AG20443 (cell line): ENCODE measurements around the gene GTF3C5.
"Not testable (repeated sequence)": the region's sequence is repeated elsewhere in the genome, so short reads cannot be mapped to it uniquely, and the experiment has no call there.

Experiments
- DNase-seq: peaks from one replicate; pipeline ENCODE4 v3.0.0; 2012; ENCODE audit warnings: low spot score, mixed read lengths

GTF3C5 gene

GRCh38 chr9:133055788-133056420 is 25.1 kb downstream of the GTF3C5 start:
- no peak for DNase-seq

- DNase-seq: no peak
Observed at GRCh38 chr9:133056533-133056932, 25.7 kb downstream of the GTF3C5 start.

GRCh38 chr9:133057006-133057405 is 26.2 kb downstream of the GTF3C5 start:
- no peak for DNase-seq

- DNase-seq: no peak
Observed at GRCh38 chr9:133057553-133057952, 26.8 kb downstream of the GTF3C5 start.

GRCh38 chr9:133058071-133058470 is 27.3 kb downstream of the GTF3C5 start:
- DNase-seq: no peak

- no peak for DNase-seq
Observed at GRCh38 chr9:133058550-133059320, 27.9 kb downstream of the GTF3C5 start.

- DNase-seq: no peak
Observed at GRCh38 chr9:133059623-133060022, 28.8 kb downstream of the GTF3C5 start.

GRCh38 chr9:133060417-133060841 is 29.6 kb downstream of the GTF3C5 start:
- no peak for DNase-seq

- DNase-seq: not testable (repeated sequence)
Observed at GRCh38 chr9:133061019-133061763, 30.4 kb downstream of the GTF3C5 start.

- not testable (repeated sequence) for DNase-seq
Observed at GRCh38 chr9:133061764-133062145, 31.0 kb downstream of the GTF3C5 start, which contains the start of gene CEL. Gene CEL, plus strand, starts transcription at chr9:133061981. Its CDS starts 22 bp downstream, at chr9:133062003.

GRCh38 chr9:133062569-133062968 is 31.8 kb downstream of the GTF3C5 start:
- not testable (repeated sequence) for DNase-seq

- DNase-seq: no peak
Observed at GRCh38 chr9:133063159-133063499, 32.3 kb downstream of the GTF3C5 start.

GRCh38 chr9:133063500-133064231 is 32.9 kb downstream of the GTF3C5 start:
- DNase-seq: no peak

- DNase-seq: no peak
Observed at GRCh38 chr9:133064241-133065069, 33.7 kb downstream of the GTF3C5 start.

- DNase-seq: no peak
Observed at GRCh38 chr9:133065070-133065388, 34.2 kb downstream of the GTF3C5 start.

- no peak for DNase-seq
Observed at GRCh38 chr9:133066181-133066983, 35.6 kb downstream of the GTF3C5 start.

GRCh38 chr9:133067006-133067405 is 36.2 kb downstream of the GTF3C5 start:
- no peak for DNase-seq

GRCh38 chr9:133067813-133068212 is 37.0 kb downstream of the GTF3C5 start:
- no peak for DNase-seq

GRCh38 chr9:133068431-133068830 is 37.6 kb downstream of the GTF3C5 start:
- not testable (repeated sequence) for DNase-seq

GRCh38 chr9:133070500-133070961 is 39.7 kb downstream of the GTF3C5 start:
- DNase-seq: not testable (repeated sequence)
